K562 (cell line): ENCODE results near the gene GPR183. TPM values are rescaled to one million over a fixed set of nuclear protein-coding genes. Genes with fewer than 3 reads are reported as not detected.

ENCODE experiments used
- BRD4 ChIP-seq: fragments of 200-600 bp; sonication (generic); IDR thresholded peaks from 2 replicates; pipeline ENCODE4 v1.6.1; 2017; ENCODE audit warnings: inconsistent platforms
- C11orf30 ChIP-seq: fragments of 450-650 bp; IDR thresholded peaks from 2 replicates; pipeline ENCODE4 v1.6.1; 2016; ENCODE audit warnings: low read depth, mild to moderate bottlenecking
- CAMTA2 ChIP-seq: fragments of 250-450 bp; sonication (Bioruptor Pico); conservative IDR thresholded peaks from 2 replicates; pipeline ENCODE4 v1.5.1; 2022
- CBFA2T3 ChIP-seq: fragments of 450-650 bp; IDR thresholded peaks from 2 replicates; pipeline ENCODE4 v1.6.1; 2017
- CBX3 ChIP-seq, 2 experiments: IDR thresholded peaks; 1 replicate in 1 of 2; 2 replicates in 1 of 2; pipeline ENCODE4 v1.6.1; 2012; ENCODE audit warnings: inconsistent platforms in 2 of 2, low read length in 2 of 2, borderline replicate concordance in 1 of 2, control low read depth in 1 of 2
- CREB3L1 ChIP-seq: fragments of 450-650 bp; IDR thresholded peaks from 2 replicates; pipeline ENCODE4 v1.6.1; 2014; ENCODE audit warnings: low read depth, mild to moderate bottlenecking, moderate library complexity, borderline replicate concordance
- EHMT2 ChIP-seq: fragments of 450-650 bp; IDR thresholded peaks from 2 replicates; pipeline ENCODE4 v1.6.1; 2018; ENCODE audit warnings: antibody characterized with exemption
- FOSL1 ChIP-seq: fragments of 200-800 bp; sonication (Bioruptor generic); conservative IDR thresholded peaks from 2 replicates; pipeline ENCODE4 v1.6.1; 2016; ENCODE audit warnings: missing genetic modification characterization, missing compliant biosample characterization
- HES1 ChIP-seq: fragments of 450-650 bp; IDR thresholded peaks from 2 replicates; pipeline ENCODE4 v1.6.1; 2016; ENCODE audit warnings: low read depth, mild to moderate bottlenecking, moderate library complexity
- HNRNPK ChIP-seq: fragments of 200-400 bp; formaldehyde crosslinking; IDR thresholded peaks from one replicate; pipeline ENCODE4 v1.6.1; 2018; ENCODE audit warnings: mild to moderate bottlenecking, low read depth, low read length; ENCODE audit not compliant: poor library complexity, severe bottlenecking
- KLF1 ChIP-seq: fragments of 450-650 bp; IDR thresholded peaks from 2 replicates; pipeline ENCODE4 v1.6.1; 2016; ENCODE audit warnings: missing genetic modification characterization, missing compliant biosample characterization
- MAFK ChIP-seq: IDR thresholded peaks from 2 replicates; pipeline ENCODE4 v1.6.1; 2011; ENCODE audit warnings: low read length, improper control_type of control experiment
- MBD2 ChIP-seq: sonication (generic); IDR thresholded peaks from 2 replicates; pipeline ENCODE4 v1.6.1; 2016; ENCODE audit warnings: low read depth, borderline replicate concordance
- PCBP2 ChIP-seq: fragments of 200-400 bp; formaldehyde crosslinking; IDR thresholded peaks from 2 replicates; pipeline ENCODE4 v1.6.1; 2018; ENCODE audit warnings: low read length, low read depth, mild to moderate bottlenecking, moderate library complexity; ENCODE audit not compliant: poor library complexity, severe bottlenecking
- RFX1 ChIP-seq: fragments of 450-650 bp; IDR thresholded peaks from 2 replicates; pipeline ENCODE4 v1.6.1; 2016; ENCODE audit warnings: mild to moderate bottlenecking, moderate library complexity
- RUNX1 ChIP-seq: sonication (generic); IDR thresholded peaks from 2 replicates; pipeline ENCODE4 v1.6.1; 2016; ENCODE audit warnings: antibody characterized with exemption, low read depth
- SOX6 ChIP-seq: fragments of 450-650 bp; IDR thresholded peaks from 2 replicates; pipeline ENCODE4 v1.6.1; 2014; ENCODE audit warnings: mild to moderate bottlenecking
- STAG1 ChIP-seq: sonication (generic); formaldehyde crosslinking; IDR thresholded peaks from 2 replicates; pipeline ENCODE4 v1.5.0; 2020; ENCODE audit warnings: missing genetic modification reagents, borderline replicate concordance
- THRA ChIP-seq: fragments of 450-650 bp; IDR thresholded peaks from 2 replicates; pipeline ENCODE4 v1.6.1; 2017; ENCODE audit warnings: mild to moderate bottlenecking, moderate library complexity
- ZFP91 ChIP-seq: sonication (generic); formaldehyde crosslinking; IDR thresholded peaks from 2 replicates; pipeline ENCODE4 v1.8.0; 2022; ENCODE audit warnings: mild to moderate bottlenecking, missing genetic modification reagents
- ZFPM2 ChIP-seq: fragments of 250-450 bp; sonication (Bioruptor Pico); IDR thresholded peaks from 2 replicates; pipeline ENCODE4 v1.5.1; 2022; ENCODE audit warnings: mild to moderate bottlenecking
- ZKSCAN8 ChIP-seq: fragments of 200-800 bp; sonication (Bioruptor generic); IDR thresholded peaks from 2 replicates; pipeline ENCODE4 v1.6.1; 2016; ENCODE audit warnings: missing genetic modification characterization, missing compliant biosample characterization
- ZNF778 ChIP-seq: fragments of 450-650 bp; formaldehyde crosslinking; IDR thresholded peaks from 2 replicates; pipeline ENCODE4 v1.4.0; 2020; ENCODE audit warnings: mild to moderate bottlenecking, moderate library complexity
- polyA plus RNA-seq, 8 experiments: library from polyadenylated mRNA; depleted of rRNA in 4 of 8; stranded (reverse) in 5 of 8; unstranded in 3 of 8; fragments of >200 nt; fragmentation: Nextera tagmentation in 2 of 8; fragmentation: Illumina TruSeq in 1 of 8; extraction: Ambion mirVana in 2 of 8; extraction: Trizol in 1 of 8; gene quantifications; 2 replicates each; pipeline versions ENCODE4 v1.2.1 to v1.2.3, GENCODE V29; 2011 to 2014; ENCODE audit warnings: inconsistent platforms in 1 of 8, missing spikeins in 1 of 8
- total RNA-seq, 7 experiments: library from RNA; depleted of rRNA in 6 of 7; stranded (reverse); fragments of >200 nt in 6 of 7; fragmentation: Illumina TruSeq in 2 of 7; extraction: Trizol in 2 of 7; gene quantifications; 2 replicates each; pipeline versions ENCODE4 v1.2.1 to v1.2.3, GENCODE V29; 2011 to 2021; ENCODE audit warnings: low replicate concordance in 1 of 7

Gene GPR183
- total and polyA plus RNA-seq, 9 of the 15 experiments (the other 6 are each of a cell fraction or from before 2014, with no cell fraction given): 1.3 to 10.2 (median 3.7) TPM

GRCh38 chr13:99339736-99340397, 32.7 kb upstream of the GPR183 start (continued):
- TF ChIP-seq STAG1 (CRISPR knock-in tag) (no peak), SOX6 (0 out of 2 replicates have a peak, but pooled peaks have one; percentile 47), KLF1 (tag) (no peak), C11orf30 (no peak), RFX1 (no peak), RUNX1 (no peak), FOSL1 (peak; percentile 47), ZNF778 (CRISPR knock-in tag) (no peak), HES1 (no peak), HNRNPK (no peak), PCBP2 (no peak), EHMT2 (no peak), ZKSCAN8 (CRISPR knock-in tag) (no peak), CBFA2T3 (peak; percentile 12; the same call in 1 of the 2 replicates), ZFPM2 (no peak), CAMTA2 (no peak), MAFK (no peak), CBX3 (IDR thresholded peaks at IDR 0.05; ENCODE audit: borderline replicate concordance in 1 of 2, low read length in 2 of 2) (no peak), MBD2 (no peak), ZFP91 (CRISPR knock-in tag) (no peak), CREB3L1 (no peak), BRD4 (no peak), THRA (no peak)
